Calu3 (cell line): Measurements from ENCODE around the gene GTF2IRD1. TPM values are rescaled to one million over a fixed set of nuclear protein-coding genes. Genes with fewer than 3 reads are reported as not detected.

Experiments used
- BruUV-seq: library from RNA; stranded (reverse); fragments of 400-500 nt; replicated peaks from 2 replicates; lab custom pipeline; 2021; lab: Mats Ljungman, UMichigan
- CTCF ChIA-PET: fragments of 300-600 bp; sonication (Branson Sonifier 250); formaldehyde crosslinking; loops from one replicate; lab custom pipeline; 2022; ENCODE audit warnings: antibody characterized with exemption; lab: Charles Lee
- DNase-seq: peaks from one replicate; pipeline ENCODE4 v3.0.0; 2022
- H3K27ac Mint-ChIP-seq: one replicate; pipeline ENCODE4 v1.8.0; 2022; ENCODE audit warnings: mixed read lengths; ENCODE audit not compliant: unreplicated experiment
- H3K27me3 Mint-ChIP-seq: one replicate; pipeline ENCODE4 v1.8.0; 2022; ENCODE audit warnings: mixed read lengths; ENCODE audit not compliant: unreplicated experiment
- H3K36me3 Mint-ChIP-seq: one replicate; pipeline ENCODE4 v1.8.0; 2022; ENCODE audit warnings: mild to moderate bottlenecking, moderate library complexity, mixed read lengths; ENCODE audit not compliant: insufficient read depth, unreplicated experiment
- H3K4me1 Mint-ChIP-seq: one replicate; pipeline ENCODE4 v1.8.0; 2022; ENCODE audit warnings: mild to moderate bottlenecking, low read depth, mixed read lengths; ENCODE audit not compliant: unreplicated experiment
- H3K4me3 Mint-ChIP-seq: one replicate; pipeline ENCODE4 v1.8.0; 2022; ENCODE audit warnings: mild to moderate bottlenecking, low read depth, moderate library complexity, mixed read lengths; ENCODE audit not compliant: unreplicated experiment
- H3K9me3 Mint-ChIP-seq: one replicate; pipeline ENCODE4 v1.8.0; 2022; ENCODE audit warnings: low read depth, mixed read lengths; ENCODE audit not compliant: unreplicated experiment
- CTCF ChIP-seq: fragments of 200-600 bp; IDR thresholded peaks from one replicate; pipeline ENCODE4 v1.8.0; 2022; ENCODE audit warnings: antibody characterized with exemption; ENCODE audit not compliant: unreplicated experiment
- intact Hi-C: fragments of 100-400 bp; cut with micrococcal nuclease; formaldehyde crosslinking; loops from one replicate; pipeline ENCODE4 v1.10.0; 2022; ENCODE audit not compliant: unreplicated experiment
- total RNA-seq: library from RNA; stranded (reverse); gene quantifications from 2 replicates; pipeline ENCODE4 v1.2.3, GENCODE V29; 2022

GTF2IRD1 gene
- total RNA-seq, 1 experiment from 2014 or later = 29.2 TPM

- Mint-ChIP-seq H3K27ac (no peak overlapping the region), H3K4me3 (peak overlapping the region; percentile 70), H3K4me1 (no peaks in the 10 kb centered on the region), H3K36me3 (peaks cover 24% of the 10 kb centered on the region), H3K9me3 (no peaks in the 10 kb centered on the region), H3K27me3 (no peaks in the 10 kb centered on the region)
- intact Hi-C loops = no loop called here
- no TSS peak for BruUV-seq
- CTCF ChIA-PET = interaction anchor here (0.6 kb wide), 1 partner anchor 13 kb away, joined by 3 read pairs; no protein-coding TSS in a partner anchor
- TF ChIP-seq CTCF = no peak
- no peak for DNase-seq
Measured at GRCh38 chr7:74454925-74455288, 1.2 kb downstream of the GTF2IRD1 start.

GRCh38 chr7:74455291-74455804 lies 1.6 kb downstream of the GTF2IRD1 start:
- intact Hi-C loops = no loop called here
- DNase-seq = peak; percentile 34
- CTCF ChIA-PET = interaction anchor here (0.6 kb wide), 1 partner anchor 13 kb away, joined by 3 read pairs; no protein-coding TSS in a partner anchor
- Mint-ChIP-seq H3K9me3 (no peaks in the 10 kb centered on the region), H3K27ac (no peak overlapping the region), H3K4me3 (peak overlapping the region; percentile 70), H3K27me3 (no peaks in the 10 kb centered on the region), H3K4me1 (no peaks in the 10 kb centered on the region), H3K36me3 (peaks cover 24% of the 10 kb centered on the region)
- BruUV-seq = TSS peak; percentile 32
- TF ChIP-seq CTCF = no peak

- H3K27ac Mint-ChIP-seq = no peak overlapping the region
- H3K27me3 Mint-ChIP-seq = no peaks in the 10 kb centered on the region
- no peak for TF ChIP-seq CTCF
- no TSS peak for BruUV-seq
- H3K36me3 Mint-ChIP-seq = peaks cover 24% of the 10 kb centered on the region
- CTCF ChIA-PET = no interaction called here
- peak overlapping the region; percentile 70 for H3K4me3 Mint-ChIP-seq
- H3K4me1 Mint-ChIP-seq = no peaks in the 10 kb centered on the region
- DNase-seq = no peak
- intact Hi-C loops = no loop called here
- no peaks in the 10 kb centered on the region for H3K9me3 Mint-ChIP-seq
Measured at GRCh38 chr7:74455928-74456327, 2.2 kb downstream of the GTF2IRD1 start.

- DNase-seq = no peak
- Mint-ChIP-seq H3K36me3 (peaks cover 24% of the 10 kb centered on the region), H3K4me3 (no peak overlapping the region), H3K4me1 (no peaks in the 10 kb centered on the region), H3K9me3 (no peaks in the 10 kb centered on the region), H3K27me3 (no peaks in the 10 kb centered on the region), H3K27ac (no peak overlapping the region)
- TSS peak; percentile 18 for BruUV-seq
- intact Hi-C loops = no loop called here
- CTCF ChIA-PET = no interaction called here
- TF ChIP-seq CTCF = no peak
Measured at GRCh38 chr7:74457007-74457406, 3.3 kb downstream of the GTF2IRD1 start.
